CD14-positive monocyte (primary cell): ENCODE results near the gene CFAP92. TPM values are rescaled to one million over a fixed set of nuclear protein-coding genes. Genes with fewer than 3 reads are reported as not detected.
"Not testable (repeated sequence)": the region's sequence is repeated elsewhere in the genome, so short reads cannot be mapped to it uniquely, and the experiment has no call there.

ENCODE experiments used
- DNase-seq, 3 donors: peaks; one replicate each; pipeline ENCODE4 v3.0.0-alpha.2; 2011 to 2022
- H2AFZ ChIP-seq: 2 replicates; pipeline ENCODE4 v1.6.0; 2012; ENCODE audit warnings: mild to moderate bottlenecking, low read depth, low read length, inconsistent platforms; ENCODE audit not compliant: insufficient read depth, poor library complexity, severe bottlenecking
- H3K27ac ChIP-seq, 2 donors: 1 replicate in 1 of 2; 2 replicates in 1 of 2; pipeline ENCODE4 v1.5.1; 2012 to 2013; ENCODE audit warnings: low read length in 2 of 2, control low read depth in 1 of 2, inconsistent platforms in 1 of 2, low read depth in 1 of 2, mild to moderate bottlenecking in 1 of 2
- H3K27me3 ChIP-seq, 2 donors: one replicate each; pipeline versions ENCODE4 v1.6.0 to v1.6.1; 2011 to 2013; ENCODE audit warnings: low read length in 2 of 2; ENCODE audit not compliant: control insufficient read depth in 2 of 2, insufficient read depth in 2 of 2
- H3K36me3 ChIP-seq, 2 donors: replicated peaks in 1 of 2; 1 replicate in 1 of 2; 2 replicates in 1 of 2; pipeline versions ENCODE4 v1.5.1 to v1.6.1; 2012 to 2013; ENCODE audit warnings: low read length in 2 of 2, control low read depth in 1 of 2, inconsistent platforms in 1 of 2, mild to moderate bottlenecking in 1 of 2; ENCODE audit not compliant: insufficient read depth in 2 of 2, control insufficient read depth in 1 of 2
- H3K4me1 ChIP-seq, 2 donors: 1 replicate in 1 of 2; 2 replicates in 1 of 2; pipeline versions ENCODE4 v1.5.1 to v1.6.1; 2012 to 2013; ENCODE audit warnings: low read length in 2 of 2, control low read depth in 1 of 2, inconsistent platforms in 1 of 2, mild to moderate bottlenecking in 1 of 2, moderate library complexity in 1 of 2; ENCODE audit not compliant: insufficient read depth in 2 of 2, control insufficient read depth in 1 of 2
- H3K4me2 ChIP-seq: replicated peaks from 2 replicates; pipeline ENCODE3; 2012; ENCODE audit warnings: low read length, moderate library complexity, mild to moderate bottlenecking; ENCODE audit not compliant: poor library complexity, severe bottlenecking; ENCODE audit errors: extremely low read depth
- H3K4me3 ChIP-seq, 3 experiments: fragments of 200-600 bp in 1 of 3; sonication (generic) in 1 of 3; replicated peaks in 1 of 3; 1 replicate in 2 of 3; 2 replicates in 1 of 3; pipeline ENCODE4 v1.5.1; 2011 to 2013; ENCODE audit warnings: low read length in 3 of 3, mild to moderate bottlenecking in 3 of 3, control low read depth in 2 of 3, low read depth in 2 of 3, inconsistent platforms in 1 of 3, moderate library complexity in 1 of 3
- H3K79me2 ChIP-seq: 2 replicates; pipeline ENCODE4 v1.6.0; 2012; ENCODE audit warnings: mild to moderate bottlenecking, control low read depth, inconsistent platforms, low read length, moderate library complexity; ENCODE audit not compliant: insufficient read depth
- H3K9ac ChIP-seq: 2 replicates; pipeline ENCODE4 v1.6.0; 2017; ENCODE audit warnings: low read length, mild to moderate bottlenecking; ENCODE audit not compliant: insufficient read depth, poor library complexity, severe bottlenecking
- H3K9me3 ChIP-seq, 2 donors: replicated peaks in 1 of 2; 1 replicate in 1 of 2; 2 replicates in 1 of 2; pipeline versions ENCODE4 v1.5.1 to v1.6.1; 2012 to 2013; ENCODE audit warnings: low read length in 2 of 2, control low read depth in 1 of 2; ENCODE audit not compliant: control insufficient read depth in 1 of 2, insufficient read depth in 1 of 2
- H4K20me1 ChIP-seq: 2 replicates; pipeline ENCODE4 v1.6.0; 2012; ENCODE audit warnings: mild to moderate bottlenecking, low read length, control low read depth, moderate library complexity; ENCODE audit not compliant: insufficient read depth
- H3K27ac Mint-ChIP-seq, 7 donors: one replicate each; pipeline ENCODE4 v1.8.0; 2020; ENCODE audit warnings: mild to moderate bottlenecking in 7 of 7, mixed read lengths in 7 of 7, moderate library complexity in 6 of 7, inconsistent platforms in 2 of 7
- H3K27me3 Mint-ChIP-seq, 3 donors: one replicate each; pipeline ENCODE4 v1.8.0; 2021 to 2022; ENCODE audit warnings: low read depth in 3 of 3, mild to moderate bottlenecking in 3 of 3, mixed read lengths in 3 of 3, moderate library complexity in 3 of 3, inconsistent platforms in 1 of 3
- H3K36me3 Mint-ChIP-seq, 2 donors: one replicate each; pipeline ENCODE4 v1.8.0; 2020; ENCODE audit warnings: mixed read lengths in 2 of 2, inconsistent platforms in 1 of 2, mild to moderate bottlenecking in 1 of 2
- H3K4me1 Mint-ChIP-seq: one replicate; pipeline ENCODE4 v1.8.0; 2020; ENCODE audit warnings: mild to moderate bottlenecking, mixed read lengths
- H3K4me3 Mint-ChIP-seq, 2 donors: one replicate each; pipeline ENCODE4 v1.8.0; 2020; ENCODE audit warnings: mild to moderate bottlenecking in 2 of 2, mixed read lengths in 2 of 2, moderate library complexity in 1 of 2
- H3K9me3 Mint-ChIP-seq, 7 donors: one replicate each; pipeline ENCODE4 v1.8.0; 2020 to 2022; ENCODE audit warnings: mixed read lengths in 7 of 7, mild to moderate bottlenecking in 6 of 7, moderate library complexity in 6 of 7, inconsistent platforms in 2 of 7
- WGBS: methylation state at CpG from one replicate; pipeline ENCODE4 v1.1.5; 2013; ENCODE audit warnings: missing lambda C conversion rate; ENCODE audit not compliant: insufficient coverage; 5-methylcytosine and 5-hydroxymethylcytosine counted together
- intact Hi-C, 2 donors: fragments of 100-400 bp; cut with micrococcal nuclease; formaldehyde crosslinking; loops; one replicate each; pipeline versions ENCODE4 v1.15.0 to v1.15.1; 2023
- polyA plus RNA-seq, 3 donors: library from polyadenylated mRNA; depleted of rRNA in 1 of 3; unstranded in 2 of 3; stranded (reverse) in 1 of 3; fragments of 300-500 nt in 2 of 3; fragments of >200 nt in 1 of 3; fragmentation: Illumina TruSeq in 2 of 3; gene quantifications; 1 replicate in 2 of 3; 2 replicates in 1 of 3; pipeline ENCODE4 v1.2.3, GENCODE V29; 2012 to 2021
- TF ChIP-seq, protein P1 (sequence below): fragments of 200-600 bp; IDR thresholded peaks from one replicate; pipeline ENCODE4 v1.8.0; 2022; ENCODE audit warnings: antibody characterized with exemption, mild to moderate bottlenecking

CFAP92 gene
- polyA plus RNA-seq, 3 donors, result 0.12 to 0.50 (median 0.19) TPM

DNA sequence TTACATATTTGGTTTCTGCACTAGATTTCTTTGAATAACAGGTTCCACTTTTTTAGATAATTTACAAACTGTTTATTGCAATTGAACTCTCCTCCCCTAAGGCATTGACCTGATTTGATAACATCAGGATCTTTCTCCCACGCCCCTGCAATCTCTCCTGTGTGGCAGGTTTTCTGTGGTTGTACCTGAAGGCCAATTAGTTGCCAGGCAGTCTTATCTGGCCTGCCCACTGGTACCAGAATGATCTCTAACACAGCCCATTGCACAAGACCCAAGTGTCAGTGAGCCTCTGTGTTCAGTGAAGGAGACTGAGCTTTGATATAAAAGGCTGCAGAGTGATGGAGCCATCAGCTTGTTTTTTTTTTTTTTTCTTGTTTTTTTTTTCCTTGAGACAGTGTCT, 111.2 kb downstream of the CFAP92 start:
- no peak overlapping the region for H3K4me2 ChIP-seq
- H3K4me1 Mint-ChIP-seq, result peaks cover 40% of the 10 kb centered on the region
- WGBS, result no CpG with 5 or more reads among the region's 1 CpG
- no peaks in the 10 kb centered on the region for H4K20me1 ChIP-seq
- peak overlapping the region in 4 of 7 donors; percentile 6 to 79 (median 30) for H3K27ac Mint-ChIP-seq
- H3K27me3 Mint-ChIP-seq, result no peaks in the 10 kb centered on the region
- H3K36me3 ChIP-seq, result peaks cover 16 to 49% of the 10 kb centered on the region in 2 donors
- TF ChIP-seq, protein P1, sequence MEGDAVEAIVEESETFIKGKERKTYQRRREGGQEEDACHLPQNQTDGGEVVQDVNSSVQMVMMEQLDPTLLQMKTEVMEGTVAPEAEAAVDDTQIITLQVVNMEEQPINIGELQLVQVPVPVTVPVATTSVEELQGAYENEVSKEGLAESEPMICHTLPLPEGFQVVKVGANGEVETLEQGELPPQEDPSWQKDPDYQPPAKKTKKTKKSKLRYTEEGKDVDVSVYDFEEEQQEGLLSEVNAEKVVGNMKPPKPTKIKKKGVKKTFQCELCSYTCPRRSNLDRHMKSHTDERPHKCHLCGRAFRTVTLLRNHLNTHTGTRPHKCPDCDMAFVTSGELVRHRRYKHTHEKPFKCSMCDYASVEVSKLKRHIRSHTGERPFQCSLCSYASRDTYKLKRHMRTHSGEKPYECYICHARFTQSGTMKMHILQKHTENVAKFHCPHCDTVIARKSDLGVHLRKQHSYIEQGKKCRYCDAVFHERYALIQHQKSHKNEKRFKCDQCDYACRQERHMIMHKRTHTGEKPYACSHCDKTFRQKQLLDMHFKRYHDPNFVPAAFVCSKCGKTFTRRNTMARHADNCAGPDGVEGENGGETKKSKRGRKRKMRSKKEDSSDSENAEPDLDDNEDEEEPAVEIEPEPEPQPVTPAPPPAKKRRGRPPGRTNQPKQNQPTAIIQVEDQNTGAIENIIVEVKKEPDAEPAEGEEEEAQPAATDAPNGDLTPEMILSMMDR, result no peak
- no peak for DNase-seq
- no peak overlapping the region for H3K4me3 ChIP-seq
- no peaks in the 10 kb centered on the region for H3K9me3 Mint-ChIP-seq
- no peak overlapping the region for H3K4me3 Mint-ChIP-seq
- H3K27ac ChIP-seq, result peak overlapping the region in 1 of 2 donors; percentile 6
- intact Hi-C loops, result loop anchor here in 1 of 2 donors (10.0 kb wide), 1 partner anchor 382 kb away; no protein-coding TSS in a partner anchor
- H3K4me1 ChIP-seq, result peaks cover 22 to 28% of the 10 kb centered on the region in 2 donors
- peaks cover 25 to 41% of the 10 kb centered on the region in 2 donors for H3K36me3 Mint-ChIP-seq
- H3K79me2 ChIP-seq, result peaks cover 80% of the 10 kb centered on the region
- H3K9ac ChIP-seq, result no peak overlapping the region
- H3K27me3 ChIP-seq, result no peaks in the 10 kb centered on the region
- no peaks in the 10 kb centered on the region for H3K9me3 ChIP-seq
- H2AFZ ChIP-seq, result no peak overlapping the region

DNA sequence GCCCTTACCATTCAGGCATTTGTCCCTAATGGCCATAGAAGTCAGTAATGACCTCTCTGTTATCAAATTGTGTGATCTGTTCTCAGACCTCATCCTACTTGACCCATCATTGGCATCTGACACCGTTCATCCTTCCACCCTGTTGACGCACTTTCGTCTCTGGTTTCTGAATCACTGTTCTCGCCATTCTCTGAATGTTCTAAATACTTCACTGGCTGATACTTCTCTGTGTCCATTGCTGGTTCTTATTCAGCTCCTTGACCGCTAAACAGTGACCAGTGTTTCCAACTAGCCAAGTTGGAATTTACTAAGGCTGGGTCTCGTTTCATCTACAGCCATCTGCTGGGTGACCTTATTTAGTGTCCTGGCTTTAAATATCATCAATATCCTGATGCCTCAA, 112.3 kb downstream of the CFAP92 start:
- Histone ChIP-seq H3K9me3 (no peaks in the 10 kb centered on the region), H4K20me1 (no peaks in the 10 kb centered on the region), H3K4me1 (peaks cover 26 to 40% of the 10 kb centered on the region in 2 donors), H3K36me3 (peaks cover 9 to 39% of the 10 kb centered on the region in 2 donors), H3K4me3 (no peak overlapping the region), H3K4me2 (no peak overlapping the region), H3K27ac (peak overlapping the region in 1 of 2 donors; percentile 7), H3K9ac (no peak overlapping the region), H3K79me2 (peaks cover 82% of the 10 kb centered on the region), H3K27me3 (no peaks in the 10 kb centered on the region), H2AFZ (no peak overlapping the region)
- peaks cover 21 to 31% of the 10 kb centered on the region in 2 donors for H3K36me3 Mint-ChIP-seq
- H3K4me1 Mint-ChIP-seq, result peaks cover 50% of the 10 kb centered on the region
- peak overlapping the region in 2 of 7 donors; percentile 38 to 43 for H3K27ac Mint-ChIP-seq
- intact Hi-C loops, result loop anchor here in 1 of 2 donors (10.0 kb wide), 1 partner anchor 383 kb away; no protein-coding TSS in a partner anchor
- WGBS, result 97% methylated on average over 6 of the region's 6 CpGs
- H3K27me3 Mint-ChIP-seq, result no peaks in the 10 kb centered on the region
- H3K4me3 Mint-ChIP-seq, result no peak overlapping the region
- no peak for DNase-seq
- TF ChIP-seq, protein P1, result no peak
- no peaks in the 10 kb centered on the region for H3K9me3 Mint-ChIP-seq

DNA sequence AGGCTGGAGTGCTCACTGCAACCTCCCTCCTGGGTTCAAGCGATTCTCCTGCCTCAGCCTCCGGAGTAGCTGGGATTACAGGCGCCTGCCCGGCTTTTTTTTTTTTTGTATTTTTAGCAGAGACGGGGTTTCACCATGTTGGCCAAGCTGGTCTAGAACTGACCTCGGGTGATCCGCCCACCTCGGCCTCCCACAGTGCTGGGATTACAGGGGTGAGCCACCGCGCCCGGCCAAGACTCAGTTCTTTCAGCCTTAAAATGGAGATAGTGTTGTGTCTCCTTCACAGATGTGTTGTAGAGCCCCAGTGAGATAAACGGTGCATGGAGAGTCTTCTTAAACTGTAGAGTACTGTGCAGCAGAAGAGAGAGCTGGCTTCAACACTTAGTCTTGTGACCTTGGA, 113.4 kb downstream of the CFAP92 start:
- not testable (repeated sequence) for H3K9me3 Mint-ChIP-seq, DNase-seq, H3K9me3 ChIP-seq, H3K4me3 Mint-ChIP-seq, H3K27me3 ChIP-seq, H3K9ac ChIP-seq, H3K4me3 ChIP-seq, H3K27me3 Mint-ChIP-seq, H4K20me1 ChIP-seq
- WGBS, result 94% methylated on average over 12 of the region's 12 CpGs
- peaks cover 21 to 27% of the 10 kb centered on the region in 2 donors for H3K36me3 Mint-ChIP-seq
- Histone ChIP-seq H3K4me2 (peak overlapping the region; percentile 78), H2AFZ (peak overlapping the region; percentile 99), H3K4me1 (peaks cover 35 to 51% of the 10 kb centered on the region in 2 donors), H3K27ac (peak overlapping the region in 1 of 2 donors; percentile 98), H3K36me3 (peaks cover 9 to 36% of the 10 kb centered on the region in 2 donors), H3K79me2 (peaks cover 78% of the 10 kb centered on the region)
- peak overlapping the region in 6 of 7 donors; percentile 85 to 100 (median 97) for H3K27ac Mint-ChIP-seq
- intact Hi-C loops, result loop anchor here in 1 of 2 donors (10.0 kb wide), 1 partner anchor 384 kb away; no protein-coding TSS in a partner anchor
- H3K4me1 Mint-ChIP-seq, result peaks cover 58% of the 10 kb centered on the region
